Right forelimb (tissue), 1 donor: ENCODE results near the gene ST3GAL2.
"Not testable (repeated sequence)": the region's sequence is repeated elsewhere in the genome, so short reads cannot be mapped to it uniquely, and the experiment has no call there.

Experiments
- DNase-seq: peaks from one replicate; pipeline ENCODE4 v3.0.0-alpha.2; 2018

Gene ST3GAL2

GRCh38 chr16:70467113-70467512 lies 28.2 kb upstream of the ST3GAL2 start:
- no peak for DNase-seq

DNA sequence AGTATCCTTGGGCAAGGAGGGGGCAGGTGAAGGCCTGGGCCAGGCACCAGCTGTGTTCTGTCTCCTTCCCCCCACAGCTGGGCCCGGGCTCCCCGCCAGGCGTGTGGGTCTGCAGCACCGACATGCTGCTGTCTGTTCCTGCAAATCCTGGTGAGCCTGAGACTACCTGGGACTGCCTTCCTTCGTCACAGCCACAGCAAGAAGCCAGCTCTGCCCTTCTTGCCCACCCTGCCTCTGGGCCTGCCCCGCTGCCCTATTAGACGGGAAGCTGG lies 27.8 kb upstream of the ST3GAL2 start:
- no peak for DNase-seq

DNA sequence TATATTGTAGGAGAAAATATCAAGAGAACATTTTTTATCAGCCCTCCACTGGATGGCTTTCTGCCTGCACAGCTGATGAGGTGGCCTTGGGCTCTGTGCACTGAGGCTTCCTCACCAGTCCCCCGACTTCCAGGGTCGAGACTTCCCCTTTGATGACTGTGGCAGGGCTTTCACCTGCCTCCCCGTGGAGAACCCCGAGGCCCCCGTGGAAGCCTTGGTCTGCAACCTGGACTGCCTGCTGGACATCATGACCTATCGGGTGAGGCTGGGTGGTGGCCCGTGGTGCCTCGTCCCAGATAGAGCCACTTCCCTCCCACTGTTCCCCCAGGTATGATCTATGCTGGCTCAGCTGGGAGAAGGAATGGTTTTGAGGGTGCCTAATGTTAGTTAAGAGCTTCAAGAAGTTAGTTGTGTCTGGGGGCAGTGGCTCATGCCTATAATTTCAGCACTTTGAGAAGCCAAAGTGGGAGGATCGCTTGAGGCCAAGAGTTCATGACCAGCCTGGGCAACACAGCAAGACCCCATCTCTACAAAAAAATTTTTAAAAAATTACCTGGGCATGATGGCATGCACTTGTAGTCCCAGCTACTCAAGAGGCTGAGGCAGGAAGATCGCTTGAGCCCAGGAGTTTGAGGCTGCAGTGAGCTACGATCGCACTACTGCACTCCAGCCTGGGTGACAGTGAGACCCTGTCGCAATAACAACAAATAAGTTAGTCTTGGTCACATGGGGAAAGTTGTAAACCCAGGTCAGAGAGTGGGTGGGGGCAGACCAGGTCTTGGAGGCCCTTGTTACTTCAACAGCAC lies 27.3 kb upstream of the ST3GAL2 start:
- no peak for DNase-seq

GRCh38 chr16:70463235-70463634 lies 24.3 kb upstream of the ST3GAL2 start:
- DNase-seq: no peak

- DNase-seq: no peak
These were observed 21.9 kb upstream of the ST3GAL2 start for GRCh38 chr16:70460737-70461261.

GRCh38 chr16:70457446-70458166 lies 18.7 kb upstream of the ST3GAL2 start:
- no peak for DNase-seq

DNA sequence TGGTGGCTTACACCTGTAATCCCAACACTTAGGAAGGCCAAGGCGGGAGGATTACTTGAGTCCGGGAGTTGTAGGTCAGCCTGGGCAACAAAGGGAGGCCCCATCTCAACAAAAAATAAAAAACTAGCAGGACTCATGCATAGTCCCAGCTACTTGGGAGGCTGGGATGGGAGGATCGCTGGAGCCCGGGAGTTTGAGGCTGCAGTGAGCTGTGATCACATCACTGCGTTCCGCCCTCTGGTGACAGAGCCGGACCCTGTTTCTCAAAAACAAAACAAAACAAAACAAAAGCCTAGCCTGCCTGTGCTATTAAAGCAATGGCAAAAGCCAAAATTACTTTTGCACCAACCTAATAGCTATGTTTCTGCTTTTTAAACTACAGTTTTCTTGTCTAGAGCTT lies 17.0 kb upstream of the ST3GAL2 start:
- DNase-seq: no peak

- DNase-seq: peak; percentile 87
These were observed 15.5 kb upstream of the ST3GAL2 start, which contains the start of gene FCSK for GRCh38 chr16:70454222-70455034. TSS of gene FCSK (plus strand) at chr16:70454595. CDS start at chr16:70463191, 8,596 bp downstream.

DNA sequence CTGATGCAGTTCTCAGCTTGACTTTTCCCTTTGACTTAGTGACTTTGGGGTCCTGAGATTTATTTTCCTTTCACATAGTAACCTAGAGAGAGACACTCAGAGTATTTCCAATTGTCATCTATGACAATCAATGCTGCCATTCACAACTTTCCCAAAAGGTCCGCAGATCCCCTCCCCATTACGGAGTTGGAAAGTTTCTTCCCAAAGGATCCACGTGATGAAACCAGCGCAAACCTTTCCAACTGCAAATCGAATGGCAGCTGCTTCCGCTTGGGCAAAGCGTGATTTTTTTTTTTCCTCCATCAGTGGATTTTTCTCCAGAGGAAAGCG lies 15.0 kb upstream of the ST3GAL2 start:
- no peak for DNase-seq

DNA sequence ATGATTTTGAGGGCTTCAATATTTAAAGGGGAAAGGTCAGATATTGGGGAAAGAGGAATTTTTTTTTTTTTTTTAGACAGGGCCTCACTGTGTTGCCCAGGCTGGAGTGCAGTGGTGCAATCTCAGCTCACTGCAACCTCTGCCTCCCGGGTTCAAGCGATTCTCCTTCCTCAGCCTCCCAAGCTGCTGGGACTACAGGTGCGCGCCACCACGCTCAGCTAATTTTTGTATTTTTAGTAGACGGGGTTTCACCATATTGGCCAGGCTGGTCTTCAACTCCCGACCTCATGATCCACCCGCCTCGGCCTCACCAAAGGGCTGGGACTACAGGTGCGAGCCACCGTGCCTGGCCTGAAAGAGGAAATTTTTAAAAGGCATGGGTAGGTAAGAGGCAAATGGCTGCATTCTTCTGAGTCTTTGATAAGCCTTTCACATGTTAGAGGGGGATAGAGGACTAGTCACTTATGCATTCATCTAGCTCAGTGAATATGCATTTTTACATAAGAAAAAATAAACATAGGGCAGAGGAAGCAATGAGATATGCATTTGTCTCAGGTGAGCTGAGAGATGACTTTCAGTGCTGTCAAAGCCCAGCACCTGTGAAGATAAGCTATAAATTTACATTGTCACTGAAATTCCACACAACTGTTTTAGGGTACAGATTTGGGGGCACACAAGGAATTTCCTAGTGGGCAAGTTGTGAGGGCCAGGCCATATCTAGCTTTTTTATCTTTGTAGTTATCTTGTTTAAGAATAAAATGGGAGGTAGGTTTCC lies 14.4 kb upstream of the ST3GAL2 start:
- DNase-seq: no peak

GRCh38 chr16:70451004-70451340 lies 12.1 kb upstream of the ST3GAL2 start:
- DNase-seq: not testable (repeated sequence)

DNA sequence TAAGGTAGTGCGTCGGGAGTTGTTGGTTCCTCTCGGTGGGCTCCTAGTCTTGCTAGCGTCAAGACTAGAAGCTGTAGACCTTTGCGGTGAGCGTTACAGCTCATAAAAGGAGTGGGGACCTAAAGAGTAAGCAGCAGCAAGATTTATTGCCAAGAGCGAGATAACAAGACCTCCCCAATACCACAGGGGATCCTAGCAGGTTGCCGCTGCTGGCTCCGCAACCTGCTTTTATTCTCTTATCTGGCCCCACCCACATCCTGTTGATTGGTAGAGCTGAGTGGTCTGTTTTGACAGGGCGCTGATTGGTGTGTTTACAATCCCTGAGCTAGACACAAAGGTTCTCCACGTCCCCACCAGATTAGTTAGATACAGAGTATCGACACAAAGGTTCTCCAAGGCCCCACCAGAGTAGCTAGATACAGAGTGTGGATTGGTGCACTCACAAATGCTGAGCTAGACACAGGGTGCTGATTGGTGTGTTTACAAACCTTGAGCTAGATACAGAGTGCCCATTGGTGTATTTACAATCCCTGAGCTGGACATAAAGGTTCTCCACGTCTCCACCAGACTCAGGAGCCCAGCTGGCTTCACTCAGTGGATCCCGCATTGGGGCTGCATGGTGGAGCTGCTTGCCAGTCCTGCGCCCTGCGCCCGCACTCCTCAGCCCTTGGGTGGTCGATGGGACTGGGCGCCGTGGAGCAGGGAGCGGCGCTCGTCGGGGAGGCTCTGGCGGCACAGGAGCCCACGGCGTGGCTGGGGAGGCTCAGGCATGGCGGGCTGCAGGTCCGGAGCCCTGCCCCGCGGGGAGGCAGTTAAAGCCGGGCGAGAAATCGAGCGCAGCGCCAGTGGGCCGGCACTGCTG lies 11.5 kb upstream of the ST3GAL2 start:
- DNase-seq: not testable (repeated sequence)

DNA sequence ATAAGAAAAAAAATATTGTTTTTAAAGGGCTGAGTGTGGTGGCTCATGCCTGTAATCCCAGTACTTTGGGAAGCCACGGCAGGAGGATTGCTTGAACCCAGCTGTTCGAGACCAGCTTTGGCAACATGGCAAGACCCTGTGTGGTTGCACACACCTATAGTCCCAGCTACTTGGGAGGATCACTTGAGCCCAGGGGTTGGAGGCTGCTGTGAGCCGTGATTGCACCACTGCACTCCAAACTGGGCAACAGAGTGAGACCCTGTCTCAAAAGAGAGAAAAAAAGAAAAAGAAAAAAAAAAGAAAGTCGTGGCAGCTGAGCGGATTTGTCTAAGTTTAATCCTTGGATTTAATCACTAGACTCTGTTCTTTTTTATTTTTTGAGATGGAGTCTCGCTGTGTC lies 9.2 kb upstream of the ST3GAL2 start:
- DNase-seq: no peak

DNA sequence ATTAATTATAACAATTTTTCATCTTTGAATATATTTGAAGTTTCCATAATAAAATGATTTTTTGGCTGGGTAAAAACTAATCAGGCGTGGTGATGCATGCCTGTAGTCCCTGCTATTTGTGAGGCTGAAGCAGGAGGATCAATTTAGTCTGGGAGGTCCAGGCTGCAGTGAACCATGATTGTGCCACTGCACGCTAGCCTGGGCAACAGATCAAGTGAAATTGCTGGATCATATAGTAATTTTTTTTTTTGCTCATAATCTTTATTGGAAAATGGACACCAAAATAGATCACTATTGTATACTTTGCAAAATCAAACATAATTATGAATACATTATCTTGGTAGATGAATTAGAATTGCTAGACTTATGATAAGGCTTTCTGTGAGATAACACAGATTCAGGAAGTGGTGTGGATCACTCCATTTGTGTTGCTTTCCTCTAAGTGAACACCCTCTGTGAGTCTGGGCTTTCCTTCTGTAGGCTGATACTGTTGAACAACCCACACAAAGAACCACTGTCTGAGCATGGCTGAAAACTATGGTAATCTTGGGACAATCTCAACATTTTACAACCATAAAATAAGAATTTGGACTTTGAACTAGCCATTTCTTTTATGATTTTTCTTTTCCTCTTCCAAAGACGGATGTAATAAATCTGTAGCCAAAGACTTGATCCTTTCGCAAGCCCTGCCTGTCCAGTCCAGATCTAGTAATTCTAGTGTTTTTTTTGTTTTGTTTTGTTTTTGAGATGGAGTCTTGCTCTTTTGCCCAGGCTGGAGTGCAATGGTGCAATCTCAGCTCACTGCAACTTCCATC lies 5.6 kb upstream of the ST3GAL2 start:
- no peak for DNase-seq

GRCh38 chr16:70442344-70442743 lies 3.4 kb upstream of the ST3GAL2 start:
- no peak for DNase-seq

DNA sequence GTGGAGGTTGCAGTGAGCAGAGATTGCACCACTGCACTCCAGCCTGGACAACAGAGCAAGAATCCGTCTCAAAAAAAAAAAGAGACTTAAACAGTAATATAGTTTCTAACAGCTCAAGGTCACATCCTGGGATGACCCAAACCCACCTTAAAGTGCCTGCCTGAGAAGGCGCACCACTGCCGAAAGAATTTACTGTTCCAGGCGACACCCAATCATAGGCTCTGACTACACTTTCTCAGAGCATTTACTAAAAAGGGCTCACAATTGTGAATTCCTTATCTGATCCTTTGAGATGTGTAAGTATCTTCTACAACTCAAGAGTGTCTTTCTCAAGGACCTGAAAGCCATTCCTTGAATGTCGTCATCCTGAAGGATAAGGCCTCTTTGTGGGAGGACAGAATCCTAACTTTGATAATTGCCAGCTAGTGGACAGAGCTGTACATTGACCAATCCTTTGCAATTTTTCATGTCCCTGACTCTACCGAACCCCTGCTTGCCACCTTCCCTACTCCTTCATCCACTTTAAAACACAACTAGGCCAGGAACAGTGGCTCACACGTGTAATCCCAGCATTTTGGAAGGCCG lies 2.6 kb upstream of the ST3GAL2 start:
- no peak for DNase-seq

GRCh38 chr16:70440009-70440692 lies 1.3 kb upstream of the ST3GAL2 start:
- no peak for DNase-seq

DNA sequence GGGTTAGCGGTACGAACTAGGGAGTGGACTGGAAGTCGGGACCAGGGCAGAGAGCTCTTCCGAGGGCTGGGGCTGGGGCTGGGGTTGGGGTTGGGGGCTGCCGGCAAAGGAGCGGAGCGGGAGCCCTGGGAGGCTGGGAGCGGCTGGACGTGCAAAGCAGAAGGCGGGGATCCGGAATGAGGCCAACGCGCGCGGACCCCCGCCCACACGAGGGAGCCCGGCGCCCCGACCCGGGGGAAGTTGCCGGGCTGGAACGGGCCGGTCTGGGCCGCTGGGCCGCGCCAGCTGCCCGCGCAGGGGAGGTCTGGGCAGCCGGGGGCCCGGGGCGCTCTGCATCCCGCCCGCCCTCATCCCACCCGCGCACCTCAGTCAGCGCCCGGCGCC lies 323 bp downstream of the ST3GAL2 start:
- peak; percentile 73 for DNase-seq

DNA sequence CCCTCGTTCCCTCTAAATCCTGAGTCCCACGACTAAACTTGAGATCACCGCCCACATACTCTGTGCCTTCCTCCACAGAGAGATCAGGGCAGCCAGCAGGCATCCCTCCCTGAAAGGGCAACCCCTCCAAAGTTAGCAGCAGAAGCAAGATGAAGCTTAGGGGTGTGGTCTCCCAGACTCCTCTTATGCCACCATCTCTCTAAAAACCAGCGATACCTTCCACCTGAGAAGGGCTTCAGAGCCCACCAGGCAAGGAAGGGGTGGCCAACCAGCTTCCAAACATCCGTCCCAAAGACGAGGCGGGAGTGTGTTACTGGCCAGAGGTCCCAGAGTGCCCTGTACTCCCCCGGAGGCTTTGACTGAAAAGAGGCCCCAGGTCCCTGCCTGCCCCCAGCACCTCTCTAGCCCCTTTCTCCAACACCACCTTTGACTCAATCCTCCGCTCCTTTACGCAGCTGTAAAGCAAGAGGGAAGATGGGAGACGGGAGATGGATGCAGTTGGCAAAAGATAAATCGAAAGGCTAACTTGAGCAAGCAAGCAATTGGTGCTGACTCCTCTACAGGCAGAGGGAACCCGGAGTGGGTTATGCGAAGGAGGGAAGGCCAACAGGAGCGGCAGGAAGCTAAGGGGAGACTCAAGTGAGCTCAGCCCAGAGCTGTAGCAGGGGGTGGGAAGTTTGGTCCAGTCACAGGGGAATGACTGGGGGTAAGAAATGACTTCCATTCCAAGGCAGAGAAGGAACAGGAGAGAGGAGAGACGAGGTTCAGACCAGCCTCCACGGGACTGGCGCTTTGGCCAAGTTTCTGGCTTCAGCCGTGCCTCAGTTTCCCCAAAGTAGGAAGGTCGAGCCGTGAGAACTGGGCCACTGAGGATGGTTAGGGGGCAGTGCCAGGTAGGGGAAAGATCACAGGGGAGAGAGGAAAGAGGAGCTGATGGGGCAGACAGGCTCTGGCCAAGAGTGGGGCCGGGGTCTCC lies 1.0 kb downstream of the ST3GAL2 start:
- DNase-seq: no peak
